Liver (tissue), 9 donors: ENCODE results near the gene DENND11. TPM values are rescaled to one million over a fixed set of nuclear protein-coding genes. Genes with fewer than 3 reads are reported as not detected.

Source experiments
- DNase-seq: peaks from one replicate; pipeline ENCODE4 v3.0.0-alpha.2; 2017; ENCODE audit warnings: low spot score
- H3K27ac ChIP-seq, 2 donors: one replicate each; pipeline ENCODE4 v1.7.0; 2013; ENCODE audit warnings: inconsistent platforms in 2 of 2, low read length in 2 of 2, control low read depth in 1 of 2, low read depth in 1 of 2, mild to moderate bottlenecking in 1 of 2
- H3K27me3 ChIP-seq, 4 donors: one replicate each; pipeline versions ENCODE4 v1.6.1 to v1.7.0; 2013; ENCODE audit warnings: low read length in 3 of 4, inconsistent platforms in 1 of 4, mild to moderate bottlenecking in 1 of 4, moderate library complexity in 1 of 4; ENCODE audit not compliant: control insufficient read depth in 4 of 4, insufficient read depth in 4 of 4
- H3K36me3 ChIP-seq, 4 donors: one replicate each; pipeline versions ENCODE4 v1.6.1 to v1.7.0; 2013; ENCODE audit warnings: low read length in 3 of 4, mild to moderate bottlenecking in 3 of 4, low read depth in 1 of 4, moderate library complexity in 1 of 4; ENCODE audit not compliant: control insufficient read depth in 4 of 4, insufficient read depth in 3 of 4
- H3K4me1 ChIP-seq, 4 donors: one replicate each; pipeline versions ENCODE4 v1.6.1 to v1.7.0; 2013; ENCODE audit warnings: low read length in 3 of 4, mild to moderate bottlenecking in 3 of 4, moderate library complexity in 1 of 4; ENCODE audit not compliant: control insufficient read depth in 4 of 4, insufficient read depth in 4 of 4
- H3K4me3 ChIP-seq, 3 donors: one replicate each; pipeline versions ENCODE4 v1.6.1 to v1.7.0; 2013; ENCODE audit warnings: low read length in 3 of 3, control low read depth in 1 of 3, low read depth in 1 of 3, mild to moderate bottlenecking in 1 of 3
- H3K9ac ChIP-seq, 2 donors: one replicate each; pipeline ENCODE4 v1.7.0; 2013; ENCODE audit warnings: low read length in 2 of 2, mild to moderate bottlenecking in 2 of 2, moderate library complexity in 2 of 2, control low read depth in 1 of 2, low read depth in 1 of 2
- H3K9me3 ChIP-seq, 4 donors: one replicate each; pipeline versions ENCODE4 v1.6.1 to v1.7.0; 2013; ENCODE audit warnings: low read length in 3 of 4; ENCODE audit not compliant: control insufficient read depth in 4 of 4
- CTCF ChIP-seq: fragments of 150-350 bp; IDR thresholded peaks from 2 replicates; pipeline ENCODE4 v1.5.1; 2017; ENCODE audit warnings: improper control_type of control experiment, low read depth, low read length; ENCODE audit not compliant: missing input control
- EGR1 ChIP-seq, 2 donors: IDR thresholded peaks; 2 replicates each; pipeline ENCODE4 v1.6.1; 2016 to 2018; ENCODE audit warnings: antibody characterized with exemption in 2 of 2, low read depth in 2 of 2
- FOXA2 ChIP-seq: IDR thresholded peaks from 2 replicates; pipeline ENCODE4 v1.6.1; 2016; ENCODE audit warnings: antibody characterized with exemption
- GABPA ChIP-seq, 2 donors: IDR thresholded peaks in 1 of 2; conservative IDR thresholded peaks in 1 of 2; 2 replicates each; pipeline ENCODE4 v1.6.1; 2016; ENCODE audit warnings: antibody characterized with exemption in 2 of 2, mild to moderate bottlenecking in 1 of 2, moderate library complexity in 1 of 2
- HNF4A ChIP-seq, 2 donors: conservative IDR thresholded peaks; 2 replicates each; pipeline ENCODE4 v1.6.1; 2016; ENCODE audit warnings: antibody characterized with exemption in 2 of 2, mild to moderate bottlenecking in 2 of 2
- HNF4G ChIP-seq: IDR thresholded peaks from 2 replicates; pipeline ENCODE4 v1.6.1; 2016; ENCODE audit warnings: antibody characterized with exemption
- MAX ChIP-seq: IDR thresholded peaks from 2 replicates; pipeline ENCODE4 v1.6.1; 2016; ENCODE audit warnings: antibody characterized with exemption
- NR2F2 ChIP-seq: IDR thresholded peaks from 2 replicates; pipeline ENCODE4 v1.6.1; 2016; ENCODE audit warnings: antibody characterized with exemption
- REST ChIP-seq: IDR thresholded peaks from 2 replicates; pipeline ENCODE4 v1.6.1; 2016; ENCODE audit warnings: antibody characterized with exemption, mild to moderate bottlenecking
- RXRA ChIP-seq, 2 donors: IDR thresholded peaks; 2 replicates each; pipeline ENCODE4 v1.6.1; 2017 to 2018; ENCODE audit warnings: antibody characterized with exemption in 2 of 2, mild to moderate bottlenecking in 1 of 2
- WGBS: extraction: QIAGEN DNeasy Blood & Tissue Kit; methylation state at CpG from one replicate; pipeline ENCODE4 v1.1.7; 2013; 5-methylcytosine and 5-hydroxymethylcytosine counted together
- polyA plus RNA-seq, 2 donors: library from polyadenylated mRNA; stranded (reverse) in 1 of 2; unstranded in 1 of 2; fragments of 200-250 nt in 1 of 2; fragments of >200 nt in 1 of 2; fragmentation: Nextera tagmentation in 1 of 2; extraction: Ambion mirVana in 1 of 2; gene quantifications; one replicate each; pipeline versions ENCODE4 v1.2.1 to v1.2.3, GENCODE V29; 2013 to 2015
- total RNA-seq, 2 donors: library from RNA; depleted of rRNA; stranded (reverse); fragments of >200 nt; gene quantifications; one replicate each; pipeline ENCODE4 v1.2.3, GENCODE V29; 2014
- donor health status: healthy.
- donor health status: healthy.
- donor health status: healthy.
- donor health status: healthy.
- donor health status: healthy.

The DENND11 gene
- total and polyA plus RNA-seq, 4 donors = 8.4 to 48.4 (median 12.8) TPM

GRCh38 chr7:141704741-141705140 lies 2.8 kb upstream of the DENND11 start:
- no peaks in the 10 kb centered on the region for H3K27me3 ChIP-seq
- no peak overlapping the region for H3K9ac ChIP-seq
- 89% methylated on average over 5 of the region's 5 CpGs for WGBS
- peaks cover 0 to 20% (median 13%) of the 10 kb centered on the region in 4 donors for H3K4me1 ChIP-seq
- no peak overlapping the region for H3K4me3 ChIP-seq
- H3K36me3 ChIP-seq = no peaks in the 10 kb centered on the region
- H3K27ac ChIP-seq = no peak overlapping the region
- no peaks in the 10 kb centered on the region for H3K9me3 ChIP-seq
- DNase-seq = no peak
- TF ChIP-seq GABPA (IDR thresholded peaks at IDR 0.05 in 1 of 2, conservative IDR thresholded peaks at IDR 0.05 in 1 of 2) (no peak), RXRA (IDR thresholded peaks at IDR 0.05) (no peak), CTCF (no peak), HNF4A (conservative IDR thresholded peaks at IDR 0.05) (no peak), REST (no peak), FOXA2 (no peak), MAX (no peak)

GRCh38 chr7:141704112-141704511 lies 2.1 kb upstream of the DENND11 start:
- WGBS = 74% methylated on average over 3 of the region's 3 CpGs
- no peaks in the 10 kb centered on the region for H3K9me3 ChIP-seq
- TF ChIP-seq HNF4G = no peak
- TF ChIP-seq GABPA (IDR thresholded peaks at IDR 0.05 in 1 of 2, conservative IDR thresholded peaks at IDR 0.05 in 1 of 2) = no peak
- TF ChIP-seq REST = no peak
- no peak for TF ChIP-seq EGR1 (IDR thresholded peaks at IDR 0.05; ENCODE audit: low read depth in 2 of 2)
- TF ChIP-seq NR2F2 = no peak
- no peak overlapping the region for H3K27ac ChIP-seq
- peaks cover 0 to 20% (median 13%) of the 10 kb centered on the region in 4 donors for H3K4me1 ChIP-seq
- no peaks in the 10 kb centered on the region for H3K27me3 ChIP-seq
- no peaks in the 10 kb centered on the region for H3K36me3 ChIP-seq
- DNase-seq = no peak
- no peak overlapping the region for H3K4me3 ChIP-seq
- no peak overlapping the region for H3K9ac ChIP-seq
